Testis (tissue), 2 donors: ENCODE results near the gene UBE2B.

ENCODE experiments used
- CTCF ChIP-seq, 3 experiments: fragments of 450-650 bp in 2 of 3; fragments of 200-600 bp in 1 of 3; sonication (generic) in 1 of 3; IDR thresholded peaks; one replicate each; pipeline ENCODE4 v1.5.1; 2016 to 2019; ENCODE audit warnings: antibody characterized with exemption in 3 of 3, mild to moderate bottlenecking in 2 of 3, moderate library complexity in 1 of 3
- POLR2A ChIP-seq: fragments of 450-650 bp; IDR thresholded peaks from one replicate; pipeline ENCODE4 v1.6.1; 2017; ENCODE audit warnings: antibody characterized with exemption, mild to moderate bottlenecking, moderate library complexity

GRCh38 chr5:134370871-134371833, at the start of gene UBE2B:
- TF ChIP-seq CTCF (IDR thresholded peaks at IDR 0.05), result peak in 1 of 3 experiments; percentile 13
- peak; percentile 76 for TF ChIP-seq POLR2A
